Measurements from ENCODE around the gene CTXN1.

DNA sequence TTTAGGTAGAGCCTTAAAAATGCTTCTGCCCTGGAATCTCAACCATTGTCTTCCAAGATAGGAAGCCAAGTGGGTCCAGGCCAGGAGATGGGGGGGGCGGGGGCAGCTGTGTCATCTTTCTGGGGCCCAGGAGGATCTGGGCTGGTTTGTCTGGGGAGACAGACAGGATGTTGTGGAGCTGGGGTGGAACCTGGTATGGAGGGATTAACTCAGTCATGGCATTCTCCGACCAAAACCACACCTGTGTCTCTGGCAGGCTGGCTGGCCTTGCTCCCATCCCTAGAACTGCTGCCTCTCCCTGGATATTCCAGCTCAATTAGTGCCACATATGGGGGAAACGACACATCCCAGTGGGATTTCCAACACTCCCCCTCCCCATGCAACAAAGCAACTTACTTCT, 25.0 kb downstream of the CTXN1 start:
- TF ChIP-seq, protein P1, sequence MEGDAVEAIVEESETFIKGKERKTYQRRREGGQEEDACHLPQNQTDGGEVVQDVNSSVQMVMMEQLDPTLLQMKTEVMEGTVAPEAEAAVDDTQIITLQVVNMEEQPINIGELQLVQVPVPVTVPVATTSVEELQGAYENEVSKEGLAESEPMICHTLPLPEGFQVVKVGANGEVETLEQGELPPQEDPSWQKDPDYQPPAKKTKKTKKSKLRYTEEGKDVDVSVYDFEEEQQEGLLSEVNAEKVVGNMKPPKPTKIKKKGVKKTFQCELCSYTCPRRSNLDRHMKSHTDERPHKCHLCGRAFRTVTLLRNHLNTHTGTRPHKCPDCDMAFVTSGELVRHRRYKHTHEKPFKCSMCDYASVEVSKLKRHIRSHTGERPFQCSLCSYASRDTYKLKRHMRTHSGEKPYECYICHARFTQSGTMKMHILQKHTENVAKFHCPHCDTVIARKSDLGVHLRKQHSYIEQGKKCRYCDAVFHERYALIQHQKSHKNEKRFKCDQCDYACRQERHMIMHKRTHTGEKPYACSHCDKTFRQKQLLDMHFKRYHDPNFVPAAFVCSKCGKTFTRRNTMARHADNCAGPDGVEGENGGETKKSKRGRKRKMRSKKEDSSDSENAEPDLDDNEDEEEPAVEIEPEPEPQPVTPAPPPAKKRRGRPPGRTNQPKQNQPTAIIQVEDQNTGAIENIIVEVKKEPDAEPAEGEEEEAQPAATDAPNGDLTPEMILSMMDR (IDR thresholded peaks at IDR 0.05), result no peak
- TF ChIP-seq EZH2 (IDR thresholded peaks at IDR 0.05; ENCODE audit: borderline replicate concordance, insufficient read depth, low read depth, low read length, poor library complexity, severe bottlenecking), result no peak
